CD4-positive, alpha-beta T cell (primary cell): ENCODE results near the gene RAB6B. TPM values are rescaled to one million over a fixed set of nuclear protein-coding genes. Genes with fewer than 3 reads are reported as not detected.

Source experiments
- ATAC-seq: fragments of 200-7000 bp; cut with Tn5 transposase; one replicate; pipeline ENCODE4 v1.10.0; 2022; ENCODE audit warnings: mild to moderate bottlenecking; ENCODE audit not compliant: poor library complexity
- CTCF ChIA-PET: fragments of 350-600 bp; sonication (Branson Sonifier 250); formaldehyde crosslinking; loops from one replicate; lab custom pipeline; 2021; ENCODE audit warnings: antibody characterized with exemption, inconsistent platforms; lab: Charles Lee
- POLR2A ChIA-PET: fragments of 350-600 bp; sonication (Branson Sonifier 250); formaldehyde crosslinking; loops from one replicate; lab custom pipeline; 2021; ENCODE audit warnings: antibody characterized with exemption, inconsistent platforms; lab: Charles Lee
- DNase-seq, 14 experiments: peaks; one replicate each; pipeline ENCODE4 v3.0.0-alpha.2; 2013 to 2020; ENCODE audit warnings: mixed read lengths in 2 of 14
- H3K27ac ChIP-seq, 2 donors: one replicate each; pipeline versions ENCODE4 v1.5.1 to v1.7.0; 2013; ENCODE audit warnings: low read length in 2 of 2, low read depth in 1 of 2, mild to moderate bottlenecking in 1 of 2
- H3K27me3 ChIP-seq, 2 experiments: 1 replicate in 1 of 2; 2 replicates in 1 of 2; pipeline versions ENCODE4 v1.6.1 to v1.7.0; 2013; ENCODE audit warnings: low read length in 2 of 2, control low read depth in 1 of 2, mild to moderate bottlenecking in 1 of 2, moderate library complexity in 1 of 2; ENCODE audit not compliant: insufficient read depth in 2 of 2, control insufficient read depth in 1 of 2
- H3K36me3 ChIP-seq: one replicate; pipeline ENCODE4 v1.6.1; 2013; ENCODE audit warnings: low read length, control low read depth; ENCODE audit not compliant: insufficient read depth
- H3K4me1 ChIP-seq: one replicate; pipeline ENCODE4 v1.6.1; 2013; ENCODE audit warnings: low read length, control low read depth; ENCODE audit not compliant: insufficient read depth
- H3K4me3 ChIP-seq: one replicate; pipeline ENCODE4 v1.5.1; 2013; ENCODE audit warnings: mild to moderate bottlenecking, low read length, moderate library complexity
- H3K9me3 ChIP-seq, 2 experiments: 1 replicate in 1 of 2; 2 replicates in 1 of 2; pipeline versions ENCODE4 v1.6.1 to v1.7.0; 2013; ENCODE audit warnings: low read length in 2 of 2, mild to moderate bottlenecking in 2 of 2, control low read depth in 1 of 2, moderate library complexity in 1 of 2; ENCODE audit not compliant: control insufficient read depth in 1 of 2, insufficient read depth in 1 of 2
- H3K27ac Mint-ChIP-seq: one replicate; pipeline ENCODE4 v1.8.0; 2020; ENCODE audit warnings: mixed read lengths
- H3K27me3 Mint-ChIP-seq: one replicate; pipeline ENCODE4 v1.8.0; 2021; ENCODE audit warnings: mixed read lengths
- H3K36me3 Mint-ChIP-seq: one replicate; pipeline ENCODE4 v1.8.0; 2021; ENCODE audit warnings: low read depth, mixed read lengths
- H3K4me1 Mint-ChIP-seq: one replicate; pipeline ENCODE4 v1.8.0; 2021; ENCODE audit warnings: low read depth, mixed read lengths
- H3K4me3 Mint-ChIP-seq: one replicate; pipeline ENCODE4 v1.8.0; 2020; ENCODE audit warnings: mild to moderate bottlenecking, mixed read lengths
- H3K9me3 Mint-ChIP-seq: one replicate; pipeline ENCODE4 v1.8.0; 2020; ENCODE audit warnings: mixed read lengths
- CTCF ChIP-seq: fragments of 200-600 bp; IDR thresholded peaks from one replicate; pipeline ENCODE4 v1.8.0; 2022; ENCODE audit warnings: antibody characterized with exemption, mild to moderate bottlenecking
- intact Hi-C, 2 experiments: fragments of 100-400 bp; cut with DNase I in 1 of 2; cut with micrococcal nuclease in 1 of 2; formaldehyde crosslinking; loops; one replicate each; pipeline versions ENCODE4 v1.15.1 to v1.9.0; 2023 to 2025; cut with DNase I, micrococcal nuclease
- total RNA-seq, 174 experiments: library from RNA in 2 of 174; stranded (reverse) in 2 of 174; gene quantifications; one replicate each; pipeline ENCODE4 v1.2.3 and lab custom pipeline; 2021 to 2026

The RAB6B gene
- total RNA-seq, 2 experiments from 2014 or later = not detected

GRCh38 chr3:133833880-133834620, 61.6 kb downstream of the RAB6B start:
- TF ChIP-seq CTCF = no peak
- ChIA-PET CTCF (no interaction called here), POLR2A (no interaction called here)
- no peaks in the 10 kb centered on the region for H3K36me3 Mint-ChIP-seq
- Histone ChIP-seq H3K27ac (no peak overlapping the region), H3K4me3 (no peak overlapping the region), H3K36me3 (no peaks in the 10 kb centered on the region), H3K4me1 (no peaks in the 10 kb centered on the region), H3K9me3 (no peaks in the 10 kb centered on the region), H3K27me3 (no peaks in the 10 kb centered on the region)
- no peaks in the 10 kb centered on the region for H3K9me3 Mint-ChIP-seq
- ATAC-seq (no peak), DNase-seq (no peak)
- no peaks in the 10 kb centered on the region for H3K4me1 Mint-ChIP-seq
- no peaks in the 10 kb centered on the region for H3K27me3 Mint-ChIP-seq
- no peak overlapping the region for H3K27ac Mint-ChIP-seq
- intact Hi-C loops = no loop called here
- H3K4me3 Mint-ChIP-seq = no peak overlapping the region

- no peak for TF ChIP-seq CTCF
- Mint-ChIP-seq H3K27me3 (no peaks in the 10 kb centered on the region), H3K4me1 (no peaks in the 10 kb centered on the region), H3K27ac (no peak overlapping the region), H3K36me3 (no peaks in the 10 kb centered on the region), H3K9me3 (no peaks in the 10 kb centered on the region), H3K4me3 (no peak overlapping the region)
- no peaks in the 10 kb centered on the region for H3K27me3 ChIP-seq
- intact Hi-C loops = no loop called here
- H3K36me3 ChIP-seq = no peaks in the 10 kb centered on the region
- H3K4me3 ChIP-seq = no peak overlapping the region
- DNase-seq (no peak), ATAC-seq (no peak)
- H3K9me3 ChIP-seq = no peaks in the 10 kb centered on the region
- no peak overlapping the region for H3K27ac ChIP-seq
- ChIA-PET POLR2A (no interaction called here), CTCF (no interaction called here)
- H3K4me1 ChIP-seq = no peaks in the 10 kb centered on the region
These were observed 62.4 kb downstream of the RAB6B start for GRCh38 chr3:133833267-133833666.

- Histone ChIP-seq H3K9me3 (no peaks in the 10 kb centered on the region), H3K4me1 (no peaks in the 10 kb centered on the region), H3K27me3 (no peaks in the 10 kb centered on the region), H3K27ac (no peak overlapping the region), H3K36me3 (no peaks in the 10 kb centered on the region), H3K4me3 (no peak overlapping the region)
- CTCF ChIA-PET = no interaction called here
- intact Hi-C loops = no loop called here
- no peaks in the 10 kb centered on the region for H3K4me1 Mint-ChIP-seq
- H3K4me3 Mint-ChIP-seq = no peak overlapping the region
- ATAC-seq (no peak), DNase-seq (no peak)
- POLR2A ChIA-PET = no interaction called here
- no peaks in the 10 kb centered on the region for H3K27me3 Mint-ChIP-seq
- no peak overlapping the region for H3K27ac Mint-ChIP-seq
- H3K36me3 Mint-ChIP-seq = no peaks in the 10 kb centered on the region
- TF ChIP-seq CTCF = no peak
- H3K9me3 Mint-ChIP-seq = no peaks in the 10 kb centered on the region
These were observed 62.9 kb downstream of the RAB6B start for GRCh38 chr3:133832802-133833144.
